Neural cell (in vitro differentiated cells): ENCODE data around the gene ARHGDIG. TPM values are rescaled to one million over a fixed set of nuclear protein-coding genes. Genes with fewer than 3 reads are reported as not detected.

Source experiments
- H2AFZ ChIP-seq: fragments of 200-600, 300-800 bp; sonication (generic), shearing (Covaris generic); 2 replicates; pipeline ENCODE4 v1.6.0; 2014; ENCODE audit warnings: low read depth, mild to moderate bottlenecking, antibody characterized with exemption, low read length, moderate library complexity
- H3F3A ChIP-seq: fragments of 200-600 bp; shearing (Covaris generic); 2 replicates; pipeline ENCODE4 v1.6.1; 2016; ENCODE audit warnings: mild to moderate bottlenecking, moderate library complexity, mixed read lengths, antibody characterized with exemption, low read length; ENCODE audit not compliant: insufficient read depth, poor library complexity, severe bottlenecking
- H3K27ac ChIP-seq: fragments of 200-600, 300-800 bp; sonication (generic), shearing (Covaris generic); 2 replicates; pipeline ENCODE4 v1.5.1; 2014; ENCODE audit warnings: mild to moderate bottlenecking, low read length, moderate library complexity
- H3K27me3 ChIP-seq: fragments of 300-800, 200-600 bp; sonication (generic), shearing (Covaris generic); 2 replicates; pipeline ENCODE4 v1.6.0; 2014; ENCODE audit warnings: mild to moderate bottlenecking, low read depth, low read length, moderate library complexity; ENCODE audit not compliant: insufficient read depth
- H3K36me3 ChIP-seq: fragments of 300-800, 200-600 bp; sonication (generic), shearing (Covaris generic); 2 replicates; pipeline ENCODE4 v1.5.1; 2014; ENCODE audit warnings: mild to moderate bottlenecking, antibody characterized with exemption, low read length, moderate library complexity; ENCODE audit not compliant: insufficient read depth
- H3K4me2 ChIP-seq: fragments of 300-800, 200-600 bp; sonication (generic), shearing (Covaris generic); 2 replicates; pipeline ENCODE4 v1.6.0; 2014; ENCODE audit warnings: mild to moderate bottlenecking, low read length
- H3K4me3 ChIP-seq: fragments of 300-800, 200-600 bp; sonication (generic), shearing (Covaris generic); 2 replicates; pipeline ENCODE4 v1.5.1; 2014; ENCODE audit warnings: mild to moderate bottlenecking, low read length, moderate library complexity
- H3K79me2 ChIP-seq: fragments of 200-600 bp; shearing (Covaris generic); replicated peaks from 2 replicates; pipeline ENCODE4 v1.6.0; 2014; ENCODE audit warnings: mild to moderate bottlenecking, low read length, moderate library complexity; ENCODE audit not compliant: insufficient read depth
- H3K9ac ChIP-seq: fragments of 300-800, 200-600 bp; sonication (generic), shearing (Covaris generic); 2 replicates; pipeline ENCODE4 v1.6.1; 2016; ENCODE audit warnings: mild to moderate bottlenecking, low read length, mixed read lengths
- H3K9me2 ChIP-seq: fragments of 200-600 bp; shearing (Covaris generic); 2 replicates; pipeline ENCODE4 v1.6.1; 2016; ENCODE audit warnings: mild to moderate bottlenecking, low read length, mixed read lengths; ENCODE audit not compliant: insufficient read depth
- H3K9me3 ChIP-seq: fragments of 200-600, 300-800 bp; sonication (generic), shearing (Covaris generic); 2 replicates; pipeline ENCODE4 v1.6.1; 2016; ENCODE audit warnings: mild to moderate bottlenecking, mixed run types, low read length, moderate library complexity, mixed read lengths
- H4K20me1 ChIP-seq: fragments of 200-600 bp; shearing (Covaris generic); 2 replicates; pipeline ENCODE4 v1.6.1; 2016; ENCODE audit warnings: mild to moderate bottlenecking, mixed run types; ENCODE audit not compliant: insufficient read depth
- CTCF ChIP-seq: fragments of 450-650 bp; IDR thresholded peaks from 2 replicates; pipeline ENCODE4 v1.5.1; 2014; ENCODE audit warnings: antibody characterized with exemption, mild to moderate bottlenecking, moderate library complexity; ENCODE audit not compliant: poor library complexity, severe bottlenecking
- EP300 ChIP-seq: fragments of 450-650 bp; conservative IDR thresholded peaks from 2 replicates; pipeline ENCODE4 v1.6.1; 2014; ENCODE audit warnings: antibody characterized with exemption, mild to moderate bottlenecking, moderate library complexity; ENCODE audit not compliant: poor library complexity, severe bottlenecking
- EZH2 ChIP-seq: fragments of 200-600, 300-800 bp; shearing (Covaris generic), sonication (generic); IDR thresholded peaks from 2 replicates; pipeline ENCODE4 v1.6.1; 2014; ENCODE audit warnings: antibody characterized with exemption, low read length, borderline replicate concordance, mild to moderate bottlenecking; ENCODE audit not compliant: insufficient read depth, poor library complexity, severe bottlenecking
- MXI1 ChIP-seq: fragments of 450-650 bp; conservative IDR thresholded peaks from 2 replicates; pipeline ENCODE4 v1.6.1; 2014; ENCODE audit warnings: antibody characterized with exemption, mild to moderate bottlenecking; ENCODE audit not compliant: poor library complexity, severe bottlenecking
- POLR2AphosphoS5 ChIP-seq: IDR thresholded peaks from 2 replicates; pipeline ENCODE4 v1.6.1; 2012
- RAD21 ChIP-seq: fragments of 450-650 bp; conservative IDR thresholded peaks from 2 replicates; pipeline ENCODE4 v1.6.1; 2014; ENCODE audit warnings: antibody characterized with exemption, mild to moderate bottlenecking, moderate library complexity
- REST ChIP-seq: IDR thresholded peaks from 2 replicates; pipeline ENCODE4 v1.6.1; 2012; ENCODE audit warnings: borderline replicate concordance
- SMC3 ChIP-seq: fragments of 450-650 bp; conservative IDR thresholded peaks from 2 replicates; pipeline ENCODE4 v1.6.1; 2014; ENCODE audit warnings: antibody characterized with exemption, mild to moderate bottlenecking, moderate library complexity; ENCODE audit not compliant: poor library complexity
- TAF1 ChIP-seq: IDR thresholded peaks from 2 replicates; pipeline ENCODE4 v1.6.1; 2012; ENCODE audit warnings: low read depth
- polyA plus RNA-seq: library from polyadenylated mRNA; depleted of rRNA; stranded (reverse); fragments of >200 nt; gene quantifications from 2 replicates; pipeline ENCODE4 v1.2.3, GENCODE V29; 2014

ARHGDIG gene
- polyA plus RNA-seq, 1 donor from 2014 or later = 176 TPM

GRCh38 chr16:306911-307370, 26.6 kb downstream of the ARHGDIG start:
- TF ChIP-seq EP300 = no peak
- TF ChIP-seq REST = no peak
- TF ChIP-seq TAF1 = no peak
- no peak for TF ChIP-seq SMC3
- no peak for TF ChIP-seq EZH2
- TF ChIP-seq MXI1 = no peak
- TF ChIP-seq CTCF = no peak
- no peak for TF ChIP-seq RAD21
- TF ChIP-seq POLR2AphosphoS5 = no peak
- Histone ChIP-seq H3K27ac (no peak overlapping the region), H3K4me2 (no peak overlapping the region)

GRCh38 chr16:307691-308312, 27.4 kb downstream of the ARHGDIG start:
- H3F3A ChIP-seq = no peaks in the 10 kb centered on the region
- no peak overlapping the region for H2AFZ ChIP-seq
- H3K27me3 ChIP-seq = no peaks in the 10 kb centered on the region
- no peaks in the 10 kb centered on the region for H3K79me2 ChIP-seq
- H3K9ac ChIP-seq = no peak overlapping the region
- TF ChIP-seq CTCF (no peak), POLR2AphosphoS5 (no peak), EZH2 (no peak), SMC3 (no peak), EP300 (no peak), MXI1 (no peak), RAD21 (no peak), TAF1 (no peak)
- no peaks in the 10 kb centered on the region for H3K9me2 ChIP-seq
- no peaks in the 10 kb centered on the region for H3K9me3 ChIP-seq
- H4K20me1 ChIP-seq = no peaks in the 10 kb centered on the region
- no peak overlapping the region for H3K4me2 ChIP-seq
- no peaks in the 10 kb centered on the region for H3K36me3 ChIP-seq
- H3K4me3 ChIP-seq = no peak overlapping the region
- no peak overlapping the region for H3K27ac ChIP-seq

More at GRCh38 chr16:306911-307370, 26.6 kb downstream of the ARHGDIG start:
- no peaks in the 10 kb centered on the region for H3K79me2 ChIP-seq
- no peaks in the 10 kb centered on the region for H3F3A ChIP-seq
- no peak overlapping the region for H3K9ac ChIP-seq
- no peaks in the 10 kb centered on the region for H3K9me3 ChIP-seq
- H3K36me3 ChIP-seq = no peaks in the 10 kb centered on the region
- H4K20me1 ChIP-seq = no peaks in the 10 kb centered on the region
- no peaks in the 10 kb centered on the region for H3K27me3 ChIP-seq
- H3K4me3 ChIP-seq = no peak overlapping the region
- no peak overlapping the region for H2AFZ ChIP-seq
- no peaks in the 10 kb centered on the region for H3K9me2 ChIP-seq
